CD14-positive monocyte (primary cell): ENCODE measurements around the gene TEAD2. TPM values are rescaled to one million over a fixed set of nuclear protein-coding genes. Genes with fewer than 3 reads are reported as not detected.

Experiments
- DNase-seq, 3 donors: peaks; one replicate each; pipeline ENCODE4 v3.0.0-alpha.2; 2011 to 2022
- H2AFZ ChIP-seq: 2 replicates; pipeline ENCODE4 v1.6.0; 2012; ENCODE audit warnings: mild to moderate bottlenecking, low read depth, low read length, inconsistent platforms; ENCODE audit not compliant: insufficient read depth, poor library complexity, severe bottlenecking
- H3K27ac ChIP-seq, 2 donors: 1 replicate in 1 of 2; 2 replicates in 1 of 2; pipeline ENCODE4 v1.5.1; 2012 to 2013; ENCODE audit warnings: low read length in 2 of 2, control low read depth in 1 of 2, inconsistent platforms in 1 of 2, low read depth in 1 of 2, mild to moderate bottlenecking in 1 of 2
- H3K27me3 ChIP-seq, 2 donors: one replicate each; pipeline versions ENCODE4 v1.6.0 to v1.6.1; 2011 to 2013; ENCODE audit warnings: low read length in 2 of 2; ENCODE audit not compliant: control insufficient read depth in 2 of 2, insufficient read depth in 2 of 2
- H3K36me3 ChIP-seq, 2 donors: replicated peaks in 1 of 2; 1 replicate in 1 of 2; 2 replicates in 1 of 2; pipeline versions ENCODE4 v1.5.1 to v1.6.1; 2012 to 2013; ENCODE audit warnings: low read length in 2 of 2, control low read depth in 1 of 2, inconsistent platforms in 1 of 2, mild to moderate bottlenecking in 1 of 2; ENCODE audit not compliant: insufficient read depth in 2 of 2, control insufficient read depth in 1 of 2
- H3K4me1 ChIP-seq, 2 donors: 1 replicate in 1 of 2; 2 replicates in 1 of 2; pipeline versions ENCODE4 v1.5.1 to v1.6.1; 2012 to 2013; ENCODE audit warnings: low read length in 2 of 2, control low read depth in 1 of 2, inconsistent platforms in 1 of 2, mild to moderate bottlenecking in 1 of 2, moderate library complexity in 1 of 2; ENCODE audit not compliant: insufficient read depth in 2 of 2, control insufficient read depth in 1 of 2
- H3K4me2 ChIP-seq: replicated peaks from 2 replicates; pipeline ENCODE3; 2012; ENCODE audit warnings: low read length, moderate library complexity, mild to moderate bottlenecking; ENCODE audit not compliant: poor library complexity, severe bottlenecking; ENCODE audit errors: extremely low read depth
- H3K4me3 ChIP-seq, 3 experiments: fragments of 200-600 bp in 1 of 3; sonication (generic) in 1 of 3; replicated peaks in 1 of 3; 1 replicate in 2 of 3; 2 replicates in 1 of 3; pipeline ENCODE4 v1.5.1; 2011 to 2013; ENCODE audit warnings: low read length in 3 of 3, mild to moderate bottlenecking in 3 of 3, control low read depth in 2 of 3, low read depth in 2 of 3, inconsistent platforms in 1 of 3, moderate library complexity in 1 of 3
- H3K79me2 ChIP-seq: 2 replicates; pipeline ENCODE4 v1.6.0; 2012; ENCODE audit warnings: mild to moderate bottlenecking, control low read depth, inconsistent platforms, low read length, moderate library complexity; ENCODE audit not compliant: insufficient read depth
- H3K9ac ChIP-seq: 2 replicates; pipeline ENCODE4 v1.6.0; 2017; ENCODE audit warnings: low read length, mild to moderate bottlenecking; ENCODE audit not compliant: insufficient read depth, poor library complexity, severe bottlenecking
- H3K9me3 ChIP-seq, 2 donors: replicated peaks in 1 of 2; 1 replicate in 1 of 2; 2 replicates in 1 of 2; pipeline versions ENCODE4 v1.5.1 to v1.6.1; 2012 to 2013; ENCODE audit warnings: low read length in 2 of 2, control low read depth in 1 of 2; ENCODE audit not compliant: control insufficient read depth in 1 of 2, insufficient read depth in 1 of 2
- H4K20me1 ChIP-seq: 2 replicates; pipeline ENCODE4 v1.6.0; 2012; ENCODE audit warnings: mild to moderate bottlenecking, low read length, control low read depth, moderate library complexity; ENCODE audit not compliant: insufficient read depth
- H3K27ac Mint-ChIP-seq, 7 donors: one replicate each; pipeline ENCODE4 v1.8.0; 2020; ENCODE audit warnings: mild to moderate bottlenecking in 7 of 7, mixed read lengths in 7 of 7, moderate library complexity in 6 of 7, inconsistent platforms in 2 of 7
- H3K27me3 Mint-ChIP-seq, 3 donors: one replicate each; pipeline ENCODE4 v1.8.0; 2021 to 2022; ENCODE audit warnings: low read depth in 3 of 3, mild to moderate bottlenecking in 3 of 3, mixed read lengths in 3 of 3, moderate library complexity in 3 of 3, inconsistent platforms in 1 of 3
- H3K36me3 Mint-ChIP-seq, 2 donors: one replicate each; pipeline ENCODE4 v1.8.0; 2020; ENCODE audit warnings: mixed read lengths in 2 of 2, inconsistent platforms in 1 of 2, mild to moderate bottlenecking in 1 of 2
- H3K4me1 Mint-ChIP-seq: one replicate; pipeline ENCODE4 v1.8.0; 2020; ENCODE audit warnings: mild to moderate bottlenecking, mixed read lengths
- H3K4me3 Mint-ChIP-seq, 2 donors: one replicate each; pipeline ENCODE4 v1.8.0; 2020; ENCODE audit warnings: mild to moderate bottlenecking in 2 of 2, mixed read lengths in 2 of 2, moderate library complexity in 1 of 2
- H3K9me3 Mint-ChIP-seq, 7 donors: one replicate each; pipeline ENCODE4 v1.8.0; 2020 to 2022; ENCODE audit warnings: mixed read lengths in 7 of 7, mild to moderate bottlenecking in 6 of 7, moderate library complexity in 6 of 7, inconsistent platforms in 2 of 7
- WGBS: methylation state at CpG from one replicate; pipeline ENCODE4 v1.1.5; 2013; ENCODE audit warnings: missing lambda C conversion rate; ENCODE audit not compliant: insufficient coverage; 5-methylcytosine and 5-hydroxymethylcytosine counted together
- intact Hi-C, 2 donors: fragments of 100-400 bp; cut with micrococcal nuclease; formaldehyde crosslinking; loops; one replicate each; pipeline versions ENCODE4 v1.15.0 to v1.15.1; 2023
- polyA plus RNA-seq, 3 donors: library from polyadenylated mRNA; depleted of rRNA in 1 of 3; unstranded in 2 of 3; stranded (reverse) in 1 of 3; fragments of 300-500 nt in 2 of 3; fragments of >200 nt in 1 of 3; fragmentation: Illumina TruSeq in 2 of 3; gene quantifications; 1 replicate in 2 of 3; 2 replicates in 1 of 3; pipeline ENCODE4 v1.2.3, GENCODE V29; 2012 to 2021
- TF ChIP-seq, protein P1 (sequence below): fragments of 200-600 bp; IDR thresholded peaks from one replicate; pipeline ENCODE4 v1.8.0; 2022; ENCODE audit warnings: antibody characterized with exemption, mild to moderate bottlenecking

TEAD2 gene
- polyA plus RNA-seq, 3 donors: not detected

DNA sequence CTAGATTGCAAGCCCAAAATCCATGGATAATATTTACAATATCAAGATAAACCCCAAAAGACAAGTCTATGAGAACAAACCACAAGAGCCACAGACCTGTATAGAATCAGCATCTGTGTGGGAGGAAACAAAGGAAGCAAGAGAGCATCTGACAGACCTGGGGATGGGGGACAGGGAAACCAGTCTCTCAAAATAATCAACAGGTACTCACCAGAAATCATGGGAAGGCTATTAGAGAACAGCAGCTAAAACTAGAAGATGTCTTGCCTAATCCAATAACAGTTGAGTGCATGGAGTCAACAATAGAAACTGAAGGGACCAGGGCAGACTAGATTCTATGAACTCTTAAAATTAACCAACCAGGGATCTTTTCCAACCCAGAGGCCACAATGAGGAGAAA lies 45.9 kb downstream of the TEAD2 start:
- no peak overlapping the region for H3K27ac Mint-ChIP-seq
- H2AFZ ChIP-seq: no peak overlapping the region
- H3K4me1 Mint-ChIP-seq: peaks cover 4% of the 10 kb centered on the region
- H3K79me2 ChIP-seq: no peaks in the 10 kb centered on the region
- peaks cover 14 to 23% of the 10 kb centered on the region in 2 donors for H3K9me3 ChIP-seq
- H3K4me2 ChIP-seq: no peak overlapping the region
- H3K9me3 Mint-ChIP-seq: peaks cover 14 to 31% (median 20%) of the 10 kb centered on the region in 7 donors
- H3K27ac ChIP-seq: no peak overlapping the region
- intact Hi-C loops: no loop called here
- H3K4me3 Mint-ChIP-seq: no peak overlapping the region
- H3K36me3 Mint-ChIP-seq: peaks cover 3 to 9% of the 10 kb centered on the region in 2 donors
- no peak for DNase-seq
- no peaks in the 10 kb centered on the region for H3K36me3 ChIP-seq
- H3K4me3 ChIP-seq: no peak overlapping the region
- no peaks in the 10 kb centered on the region for H3K4me1 ChIP-seq
- H3K9ac ChIP-seq: no peak overlapping the region
- H4K20me1 ChIP-seq: no peaks in the 10 kb centered on the region
- TF ChIP-seq, protein P1, sequence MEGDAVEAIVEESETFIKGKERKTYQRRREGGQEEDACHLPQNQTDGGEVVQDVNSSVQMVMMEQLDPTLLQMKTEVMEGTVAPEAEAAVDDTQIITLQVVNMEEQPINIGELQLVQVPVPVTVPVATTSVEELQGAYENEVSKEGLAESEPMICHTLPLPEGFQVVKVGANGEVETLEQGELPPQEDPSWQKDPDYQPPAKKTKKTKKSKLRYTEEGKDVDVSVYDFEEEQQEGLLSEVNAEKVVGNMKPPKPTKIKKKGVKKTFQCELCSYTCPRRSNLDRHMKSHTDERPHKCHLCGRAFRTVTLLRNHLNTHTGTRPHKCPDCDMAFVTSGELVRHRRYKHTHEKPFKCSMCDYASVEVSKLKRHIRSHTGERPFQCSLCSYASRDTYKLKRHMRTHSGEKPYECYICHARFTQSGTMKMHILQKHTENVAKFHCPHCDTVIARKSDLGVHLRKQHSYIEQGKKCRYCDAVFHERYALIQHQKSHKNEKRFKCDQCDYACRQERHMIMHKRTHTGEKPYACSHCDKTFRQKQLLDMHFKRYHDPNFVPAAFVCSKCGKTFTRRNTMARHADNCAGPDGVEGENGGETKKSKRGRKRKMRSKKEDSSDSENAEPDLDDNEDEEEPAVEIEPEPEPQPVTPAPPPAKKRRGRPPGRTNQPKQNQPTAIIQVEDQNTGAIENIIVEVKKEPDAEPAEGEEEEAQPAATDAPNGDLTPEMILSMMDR: no peak
- no peaks in the 10 kb centered on the region for H3K27me3 ChIP-seq
- H3K27me3 Mint-ChIP-seq: peaks cover 0 to 1% (median 0%) of the 10 kb centered on the region in 3 donors

DNA sequence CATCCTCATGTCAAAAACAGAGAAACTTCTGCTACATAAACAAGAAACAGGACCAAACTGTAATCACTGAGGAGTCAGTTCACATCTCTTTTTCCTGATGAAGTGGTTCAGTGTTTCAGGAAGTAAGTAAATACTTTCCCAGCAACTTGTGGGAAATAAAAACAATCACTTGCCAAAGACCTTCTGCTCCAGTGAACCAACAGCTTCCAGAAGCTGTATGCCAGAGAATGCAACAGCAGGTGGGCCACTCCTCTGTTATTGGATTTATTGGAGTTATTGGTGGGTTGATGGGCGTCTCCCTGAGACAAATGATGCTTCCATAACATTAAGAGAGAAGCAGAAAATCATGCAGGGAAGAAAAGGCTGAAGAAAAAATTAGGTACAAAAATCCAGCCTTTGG lies 47.1 kb downstream of the TEAD2 start:
- H3K36me3 Mint-ChIP-seq: peaks cover 8 to 12% of the 10 kb centered on the region in 2 donors
- H3K36me3 ChIP-seq: no peaks in the 10 kb centered on the region
- H3K9me3 Mint-ChIP-seq: peaks cover 12 to 23% (median 16%) of the 10 kb centered on the region in 7 donors
- intact Hi-C loops: no loop called here
- H3K79me2 ChIP-seq: no peaks in the 10 kb centered on the region
- no peak for DNase-seq
- no peak overlapping the region for H3K27ac Mint-ChIP-seq
- no peaks in the 10 kb centered on the region for H3K27me3 ChIP-seq
- H3K4me2 ChIP-seq: no peak overlapping the region
- peaks cover 0 to 1% (median 0%) of the 10 kb centered on the region in 3 donors for H3K27me3 Mint-ChIP-seq
- H3K4me1 ChIP-seq: no peaks in the 10 kb centered on the region
- WGBS: no CpG with 5 or more reads among the region's 1 CpG
- no peaks in the 10 kb centered on the region for H4K20me1 ChIP-seq
- H3K9me3 ChIP-seq: peaks cover 10 to 15% of the 10 kb centered on the region in 2 donors
- TF ChIP-seq, protein P1: no peak
- no peak overlapping the region for H3K9ac ChIP-seq
- no peak overlapping the region for H3K4me3 ChIP-seq
- H3K4me1 Mint-ChIP-seq: peaks cover 13% of the 10 kb centered on the region
- H3K27ac ChIP-seq: no peak overlapping the region
- H2AFZ ChIP-seq: no peak overlapping the region
- H3K4me3 Mint-ChIP-seq: no peak overlapping the region
